ENCODE measurements around the gene PBX3. TPM values are rescaled to one million over a fixed set of nuclear protein-coding genes. Genes with fewer than 3 reads are reported as not detected.

Gene PBX3
- total and polyA plus RNA-seq, 2 of the 13 experiments (the other 11 are each of a cell fraction or from before 2014, with no cell fraction given), result 6.0 to 11.2 TPM

- Histone ChIP-seq H3K4me3 (replicated peaks in 1 of 3; ENCODE audit: insufficient read depth in 1 of 3, low read depth in 2 of 3, low read length in 3 of 3) (no peak overlapping the region), H3K27ac (ENCODE audit: extremely low read length, insufficient read depth, low read length) (no peak overlapping the region), H4K20me1 (ENCODE audit: insufficient read depth, low read length) (no peaks in the 10 kb centered on the region), H3K4me1 (ENCODE audit: insufficient read depth, low read length) (no peaks in the 10 kb centered on the region), H3K9me3 (ENCODE audit: low read length) (no peaks in the 10 kb centered on the region), H3K36me3 (replicated peaks in 1 of 2; ENCODE audit: control insufficient read depth in 1 of 2, insufficient read depth in 2 of 2, low read length in 2 of 2) (peaks cover 1 to 2% of the 10 kb centered on the region in 2 experiments; a peak in 1 of 5 replicates), H2AFZ (ENCODE audit: low read length) (no peak overlapping the region), H3K27me3 (ENCODE audit: control insufficient read depth in 1 of 2, insufficient read depth in 2 of 2, low read length in 2 of 2) (no peaks in the 10 kb centered on the region), H3K79me2 (ENCODE audit: insufficient read depth, low read length) (no peaks in the 10 kb centered on the region), H3K4me2 (ENCODE audit: low read depth, low read length) (no peak overlapping the region), H3K9ac (ENCODE audit: insufficient read depth, low read depth, low read length) (no peak overlapping the region)
- no TSS peak for BruUV-seq (replicated peaks)
- FAIRE-seq, result no peak
- ATAC-seq, result no peak
- in situ Hi-C loops (cut with HindIII; ENCODE audit: extremely low pct_ligation_motif_present, low pct_unique_long_range_greater_than_20kb), result no loop called here
- intact Hi-C loops (cut with micrococcal nuclease; ENCODE audit: unreplicated experiment), result no loop called here
- WGBS (ENCODE audit: low lambda C conversion rate), result 84% methylated on average over 10 of the region's 11 CpGs
- POLR2A ChIA-PET, result no interaction called here
- CTCF ChIA-PET (ENCODE audit: low intra/inter-chr PET ratio, low total read pairs), result no interaction called here
- TF ChIP-seq CEBPG (CRISPR knock-in tag; IDR thresholded peaks at IDR 0.05), result no peak
- TF ChIP-seq HES4 (CRISPR knock-in tag; IDR thresholded peaks at IDR 0.05; ENCODE audit: borderline replicate concordance), result no peak
- TF ChIP-seq XBP1 (CRISPR knock-in tag; IDR thresholded peaks at IDR 0.05), result no peak
- no peak for DNase-seq (ENCODE audit: low spot score)
These were observed 220.0 kb downstream of the PBX3 start for GRCh38 chr9:125966959-125967711.

- intact Hi-C loops (cut with micrococcal nuclease; ENCODE audit: unreplicated experiment), result no loop called here
- no peak for FAIRE-seq
- no peak for DNase-seq (ENCODE audit: low spot score)
- TF ChIP-seq SSRP1 (CRISPR knock-in tag; IDR thresholded peaks at IDR 0.05) (no peak), HOXA5 (CRISPR knock-in tag; IDR thresholded peaks at IDR 0.05) (no peak)
- in situ Hi-C loops (cut with HindIII; ENCODE audit: extremely low pct_ligation_motif_present, low pct_unique_long_range_greater_than_20kb), result no loop called here
- Histone ChIP-seq H3K4me2 (ENCODE audit: low read depth, low read length) (no peak overlapping the region), H3K4me3 (replicated peaks in 1 of 3; ENCODE audit: insufficient read depth in 1 of 3, low read depth in 2 of 3, low read length in 3 of 3) (no peak overlapping the region), H3K4me1 (ENCODE audit: insufficient read depth, low read length) (no peaks in the 10 kb centered on the region), H3K27ac (ENCODE audit: extremely low read length, insufficient read depth, low read length) (no peak overlapping the region), H4K20me1 (ENCODE audit: insufficient read depth, low read length) (no peaks in the 10 kb centered on the region), H3K9ac (ENCODE audit: insufficient read depth, low read depth, low read length) (no peak overlapping the region), H2AFZ (ENCODE audit: low read length) (no peak overlapping the region), H3K9me3 (ENCODE audit: low read length) (no peaks in the 10 kb centered on the region), H3K79me2 (ENCODE audit: insufficient read depth, low read length) (no peaks in the 10 kb centered on the region), H3K36me3 (replicated peaks in 1 of 2; ENCODE audit: control insufficient read depth in 1 of 2, insufficient read depth in 2 of 2, low read length in 2 of 2) (peaks cover 1 to 2% of the 10 kb centered on the region in 2 experiments; a peak in 1 of 5 replicates), H3K27me3 (ENCODE audit: control insufficient read depth in 1 of 2, insufficient read depth in 2 of 2, low read length in 2 of 2) (no peaks in the 10 kb centered on the region)
- 63% methylated on average over 6 of the region's 6 CpGs for WGBS (ENCODE audit: low lambda C conversion rate)
- ChIA-PET CTCF (ENCODE audit: low intra/inter-chr PET ratio, low total read pairs) (no interaction called here), POLR2A (no interaction called here)
- no TSS peak for BruUV-seq (replicated peaks)
- ATAC-seq, result no peak
These were observed 221.7 kb downstream of the PBX3 start for GRCh38 chr9:125968714-125969374.

Data from HepG2 (cell line).